Measurements from ENCODE around the gene PLA2G2F. TPM values are rescaled to one million over a fixed set of nuclear protein-coding genes. Genes with fewer than 3 reads are reported as not detected.

The PLA2G2F gene
- total RNA-seq, 1 experiment from 2014 or later: not detected

DNA sequence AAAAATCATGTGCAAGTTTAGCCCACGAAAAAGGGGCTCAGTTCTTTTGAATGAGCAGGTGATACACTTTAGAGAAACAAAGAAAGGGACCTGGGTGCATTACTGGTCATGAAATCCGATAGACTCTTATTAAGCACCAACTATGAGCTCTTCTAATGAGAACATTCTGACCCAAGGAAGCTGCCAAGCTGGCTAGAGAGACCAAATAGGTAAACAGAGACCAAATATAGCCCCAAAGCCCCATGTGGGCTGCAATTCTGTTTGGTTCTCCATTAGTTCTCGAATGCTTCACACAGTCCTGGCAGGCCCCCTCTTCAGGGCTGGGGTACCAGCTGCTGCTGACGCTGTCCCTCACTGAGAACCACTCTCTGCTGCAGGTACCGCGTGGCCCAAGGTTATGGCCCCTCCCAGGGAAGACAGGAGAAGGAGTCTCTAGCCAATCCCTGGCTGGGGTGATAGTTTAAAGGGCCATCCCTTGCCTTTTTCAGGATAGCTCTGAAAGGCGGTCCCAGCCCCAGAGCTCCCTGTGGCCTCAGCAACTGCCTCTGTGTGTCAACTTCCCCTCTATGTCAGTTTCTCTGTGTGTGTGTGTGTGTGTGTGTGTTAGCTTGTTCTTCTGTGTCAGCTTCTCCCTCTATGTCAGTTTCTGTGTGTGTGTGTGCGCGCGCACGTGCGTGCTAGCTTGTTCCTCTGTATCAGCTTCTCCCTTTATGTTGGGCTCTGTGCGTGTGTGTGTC, 39.7 kb downstream of the PLA2G2F start:
- no peak overlapping the region for H3K27ac ChIP-seq (ENCODE audit: low read depth, low read length, poor library complexity, severe bottlenecking)
- no peak overlapping the region for H3K4me3 ChIP-seq (ENCODE audit: low read depth, low read length, poor library complexity, severe bottlenecking)
- ChIA-PET CTCF (interaction anchor here (0.7 kb wide), 1 partner anchor 1190 kb away, joined by 3 read pairs; no protein-coding TSS in a partner anchor), POLR2A (ENCODE audit: low non-redundant PET) (no interaction called here)
- BruUV-seq (replicated peaks): no TSS peak
- H3K27me3 ChIP-seq (replicated peaks; ENCODE audit: insufficient read depth, low read depth, low read length, poor library complexity): peaks cover 25% of the 10 kb centered on the region
- intact Hi-C loops (cut with micrococcal nuclease; ENCODE audit: unreplicated experiment): no loop called here
- no peaks in the 10 kb centered on the region for H3K4me1 ChIP-seq (ENCODE audit: insufficient read depth, low read length, poor library complexity, severe bottlenecking)
- no peaks in the 10 kb centered on the region for H3K36me3 ChIP-seq (ENCODE audit: insufficient read depth, low read length, poor library complexity, severe bottlenecking)
- TF ChIP-seq, protein P1, sequence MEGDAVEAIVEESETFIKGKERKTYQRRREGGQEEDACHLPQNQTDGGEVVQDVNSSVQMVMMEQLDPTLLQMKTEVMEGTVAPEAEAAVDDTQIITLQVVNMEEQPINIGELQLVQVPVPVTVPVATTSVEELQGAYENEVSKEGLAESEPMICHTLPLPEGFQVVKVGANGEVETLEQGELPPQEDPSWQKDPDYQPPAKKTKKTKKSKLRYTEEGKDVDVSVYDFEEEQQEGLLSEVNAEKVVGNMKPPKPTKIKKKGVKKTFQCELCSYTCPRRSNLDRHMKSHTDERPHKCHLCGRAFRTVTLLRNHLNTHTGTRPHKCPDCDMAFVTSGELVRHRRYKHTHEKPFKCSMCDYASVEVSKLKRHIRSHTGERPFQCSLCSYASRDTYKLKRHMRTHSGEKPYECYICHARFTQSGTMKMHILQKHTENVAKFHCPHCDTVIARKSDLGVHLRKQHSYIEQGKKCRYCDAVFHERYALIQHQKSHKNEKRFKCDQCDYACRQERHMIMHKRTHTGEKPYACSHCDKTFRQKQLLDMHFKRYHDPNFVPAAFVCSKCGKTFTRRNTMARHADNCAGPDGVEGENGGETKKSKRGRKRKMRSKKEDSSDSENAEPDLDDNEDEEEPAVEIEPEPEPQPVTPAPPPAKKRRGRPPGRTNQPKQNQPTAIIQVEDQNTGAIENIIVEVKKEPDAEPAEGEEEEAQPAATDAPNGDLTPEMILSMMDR (conservative IDR thresholded peaks at IDR 0.05; ENCODE audit: low read depth, low read length): no peak
- TF ChIP-seq EZH2 (IDR thresholded peaks at IDR 0.05; ENCODE audit: borderline replicate concordance, low read depth, low read length, poor library complexity, severe bottlenecking): no peak
- H3K9me3 ChIP-seq (ENCODE audit: low read depth, low read length, poor library complexity, severe bottlenecking): no peaks in the 10 kb centered on the region
- DNase-seq (ENCODE audit: low spot score): no peak

DNA sequence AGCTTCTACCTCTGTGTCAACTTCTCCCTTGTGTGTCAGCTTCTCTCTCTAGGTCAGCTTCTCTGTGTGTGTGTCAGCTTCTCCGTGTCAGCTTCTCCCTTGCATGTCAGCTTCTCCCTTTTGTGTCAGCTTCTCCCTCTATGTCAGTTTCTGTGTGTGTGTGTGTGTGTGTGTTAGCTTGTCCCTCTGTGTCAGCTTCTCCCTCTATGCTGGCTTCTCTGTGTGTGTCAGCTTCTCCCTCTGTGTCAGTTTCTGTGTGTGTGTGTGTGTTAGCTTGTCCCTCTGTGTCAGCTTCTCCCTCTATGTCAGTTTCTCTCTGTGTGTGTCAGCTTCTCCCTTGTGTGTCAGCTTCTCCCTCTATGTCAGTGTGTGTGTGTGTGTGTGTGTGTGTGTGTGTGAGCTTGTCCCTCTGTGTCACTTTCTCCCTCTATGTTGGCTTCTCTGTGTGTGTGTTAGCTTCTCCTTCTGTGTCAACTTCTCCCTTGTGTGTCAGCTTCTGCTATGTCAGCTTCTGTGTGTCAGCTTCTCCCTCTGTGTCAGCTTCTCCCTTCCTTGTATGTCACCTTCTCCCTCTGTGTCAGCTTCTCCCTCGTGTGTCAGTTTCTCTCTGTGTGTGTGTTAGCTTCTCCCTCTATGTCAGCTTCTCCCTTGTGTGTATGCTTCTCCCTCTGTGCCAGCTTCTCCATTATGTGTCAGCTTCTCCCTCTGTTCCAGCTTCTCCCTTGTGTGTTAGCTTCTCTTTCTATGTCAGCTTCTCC, 40.4 kb downstream of the PLA2G2F start:
- Histone ChIP-seq H3K4me3 (ENCODE audit: low read depth, low read length, poor library complexity, severe bottlenecking) (no peak overlapping the region), H3K36me3 (ENCODE audit: insufficient read depth, low read length, poor library complexity, severe bottlenecking) (no peaks in the 10 kb centered on the region), H3K27me3 (replicated peaks; ENCODE audit: insufficient read depth, low read depth, low read length, poor library complexity) (peaks cover 30% of the 10 kb centered on the region), H3K27ac (ENCODE audit: low read depth, low read length, poor library complexity, severe bottlenecking) (no peak overlapping the region), H3K4me1 (ENCODE audit: insufficient read depth, low read length, poor library complexity, severe bottlenecking) (no peaks in the 10 kb centered on the region), H3K9me3 (ENCODE audit: low read depth, low read length, poor library complexity, severe bottlenecking) (no peaks in the 10 kb centered on the region)
- ChIA-PET CTCF (interaction anchor here (0.6 to 0.7 kb wide), 2 partner anchors 15 to 1189 kb away, joined by 3 to 4 read pairs; no protein-coding TSS in a partner anchor), POLR2A (ENCODE audit: low non-redundant PET) (no interaction called here)
- no TSS peak for BruUV-seq (replicated peaks)
- no peak for TF ChIP-seq EZH2 (IDR thresholded peaks at IDR 0.05; ENCODE audit: borderline replicate concordance, low read depth, low read length, poor library complexity, severe bottlenecking)
- intact Hi-C loops (cut with micrococcal nuclease; ENCODE audit: unreplicated experiment): no loop called here
- no peak for DNase-seq (ENCODE audit: low spot score)

DNA sequence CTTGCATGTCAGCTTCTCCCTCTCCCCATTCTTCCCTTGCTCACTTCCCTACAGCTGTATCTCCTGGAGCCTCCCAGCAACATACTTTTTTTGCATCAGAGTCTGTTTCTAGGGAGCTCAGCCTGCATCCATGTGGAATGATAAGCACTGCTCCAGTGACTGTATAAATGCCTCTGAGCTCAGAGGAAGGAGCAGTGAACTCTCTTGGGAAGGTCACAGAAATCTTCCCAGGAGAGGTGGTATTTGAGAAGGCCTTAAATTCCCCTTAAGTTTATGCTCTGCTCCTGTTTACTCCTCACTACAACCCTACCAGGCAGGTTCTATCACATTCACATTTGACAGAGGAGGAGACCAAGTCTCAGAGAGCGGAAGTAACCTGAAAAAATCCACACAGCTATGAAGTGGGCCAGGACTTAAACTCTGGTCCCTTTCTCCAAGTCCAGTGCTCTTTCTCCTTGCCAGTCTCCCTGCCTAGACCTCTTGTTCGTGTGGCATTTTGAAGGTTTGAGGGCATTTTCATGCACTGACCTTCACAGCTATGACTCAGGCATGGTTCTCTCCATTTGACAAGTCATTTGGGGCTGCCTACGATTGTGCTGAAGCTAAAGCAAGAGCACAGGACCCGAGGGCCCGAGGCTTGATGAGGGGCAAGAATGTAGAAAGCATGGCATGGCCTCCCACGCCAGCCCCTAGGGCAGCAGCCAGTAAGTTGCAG, 41.2 kb downstream of the PLA2G2F start:
- ChIA-PET CTCF (interaction anchor here (0.6 kb wide), 1 partner anchor 14 kb away, joined by 4 read pairs; no protein-coding TSS in a partner anchor), POLR2A (ENCODE audit: low non-redundant PET) (no interaction called here)
- TF ChIP-seq EZH2 (IDR thresholded peaks at IDR 0.05; ENCODE audit: borderline replicate concordance, low read depth, low read length, poor library complexity, severe bottlenecking): no peak
- TF ChIP-seq, protein P1 (conservative IDR thresholded peaks at IDR 0.05; ENCODE audit: low read depth, low read length): no peak
- intact Hi-C loops (cut with micrococcal nuclease; ENCODE audit: unreplicated experiment): no loop called here
- H3K36me3 ChIP-seq (ENCODE audit: insufficient read depth, low read length, poor library complexity, severe bottlenecking): no peaks in the 10 kb centered on the region
- no peak overlapping the region for H3K27ac ChIP-seq (ENCODE audit: low read depth, low read length, poor library complexity, severe bottlenecking)
- no peaks in the 10 kb centered on the region for H3K9me3 ChIP-seq (ENCODE audit: low read depth, low read length, poor library complexity, severe bottlenecking)
- no peaks in the 10 kb centered on the region for H3K4me1 ChIP-seq (ENCODE audit: insufficient read depth, low read length, poor library complexity, severe bottlenecking)
- no peak for DNase-seq (ENCODE audit: low spot score)
- H3K27me3 ChIP-seq (replicated peaks; ENCODE audit: insufficient read depth, low read depth, low read length, poor library complexity): peaks cover 37% of the 10 kb centered on the region
- BruUV-seq (replicated peaks): no TSS peak
- H3K4me3 ChIP-seq (ENCODE audit: low read depth, low read length, poor library complexity, severe bottlenecking): no peak overlapping the region
